Gastroesophageal sphincter (tissue), 4 donors: Measurements from ENCODE around the gene UBE2R2. TPM values are rescaled to one million over a fixed set of nuclear protein-coding genes. Genes with fewer than 3 reads are reported as not detected.
"Not testable (repeated sequence)": the region's sequence is repeated elsewhere in the genome, so short reads cannot be mapped to it uniquely, and the experiment has no call there.

ENCODE experiments used
- ATAC-seq: fragments of 150-250 bp; one replicate; pipeline ENCODE4 v1.9.1; 2016; ENCODE audit warnings: mild to moderate bottlenecking, moderate library complexity
- H3K27ac ChIP-seq, 4 donors: fragments of 200-600 bp; sonication (generic) in 3 of 4; 1 replicate in 3 of 4; 2 replicates in 1 of 4; pipeline ENCODE4 v1.5.1; 2016 to 2019
- H3K27me3 ChIP-seq: fragments of 200-600 bp; sonication (generic); one replicate; pipeline ENCODE4 v1.5.1; 2019
- H3K36me3 ChIP-seq, 2 donors: fragments of 200-600 bp; sonication (generic); one replicate each; pipeline ENCODE4 v1.5.1; 2019; ENCODE audit warnings: control low read depth in 1 of 2
- H3K4me1 ChIP-seq, 3 donors: fragments of 200-600 bp; sonication (generic); 1 replicate in 2 of 3; 2 replicates in 1 of 3; pipeline ENCODE4 v1.5.1; 2016 to 2019; ENCODE audit warnings: control low read depth in 2 of 3
- H3K4me3 ChIP-seq, 2 donors: fragments of 200-600 bp; sonication (generic); one replicate each; pipeline ENCODE4 v1.5.1; 2019; ENCODE audit warnings: mild to moderate bottlenecking in 1 of 2, moderate library complexity in 1 of 2
- H3K9me3 ChIP-seq, 3 donors: fragments of 200-600 bp; sonication (generic); one replicate each; pipeline ENCODE4 v1.5.1; 2017 to 2019; ENCODE audit warnings: control low read depth in 2 of 3
- EP300 ChIP-seq: sonication (generic); formaldehyde crosslinking; IDR thresholded peaks from one replicate; pipeline ENCODE4 v1.6.1; 2017; ENCODE audit warnings: antibody characterized with exemption, mild to moderate bottlenecking
- POLR2A ChIP-seq, 2 donors: fragments of 450-650 bp; IDR thresholded peaks; one replicate each; pipeline ENCODE4 v1.6.1; 2017; ENCODE audit warnings: antibody characterized with exemption in 2 of 2, mild to moderate bottlenecking in 2 of 2, moderate library complexity in 1 of 2
- POLR2AphosphoS5 ChIP-seq: sonication (generic); formaldehyde crosslinking; IDR thresholded peaks from one replicate; pipeline ENCODE4 v1.6.1; 2017; ENCODE audit warnings: antibody characterized with exemption
- WGBS, 2 donors: methylation state at CpG; one replicate each; pipeline ENCODE4 v1.1.5; 2018; ENCODE audit warnings: low coverage in 1 of 2; 5-methylcytosine and 5-hydroxymethylcytosine counted together
- total RNA-seq, 4 donors: library from RNA; depleted of rRNA; stranded (reverse); fragments of >200 nt; gene quantifications; one replicate each; pipeline ENCODE4 v1.1.0, GENCODE V29; 2016
- TF ChIP-seq, protein P1 (sequence below), 4 experiments: fragments of 200-600 bp in 2 of 4; fragments of 450-650 bp in 2 of 4; sonication (generic) in 1 of 4; IDR thresholded peaks; one replicate each; pipeline ENCODE4 v1.5.1; 2017 to 2019; ENCODE audit warnings: antibody characterized with exemption in 4 of 4, mild to moderate bottlenecking in 2 of 4, moderate library complexity in 2 of 4

UBE2R2 gene
- total RNA-seq, 4 donors from 2014 or later: 26.5 to 43.9 (median 33.0) TPM

DNA sequence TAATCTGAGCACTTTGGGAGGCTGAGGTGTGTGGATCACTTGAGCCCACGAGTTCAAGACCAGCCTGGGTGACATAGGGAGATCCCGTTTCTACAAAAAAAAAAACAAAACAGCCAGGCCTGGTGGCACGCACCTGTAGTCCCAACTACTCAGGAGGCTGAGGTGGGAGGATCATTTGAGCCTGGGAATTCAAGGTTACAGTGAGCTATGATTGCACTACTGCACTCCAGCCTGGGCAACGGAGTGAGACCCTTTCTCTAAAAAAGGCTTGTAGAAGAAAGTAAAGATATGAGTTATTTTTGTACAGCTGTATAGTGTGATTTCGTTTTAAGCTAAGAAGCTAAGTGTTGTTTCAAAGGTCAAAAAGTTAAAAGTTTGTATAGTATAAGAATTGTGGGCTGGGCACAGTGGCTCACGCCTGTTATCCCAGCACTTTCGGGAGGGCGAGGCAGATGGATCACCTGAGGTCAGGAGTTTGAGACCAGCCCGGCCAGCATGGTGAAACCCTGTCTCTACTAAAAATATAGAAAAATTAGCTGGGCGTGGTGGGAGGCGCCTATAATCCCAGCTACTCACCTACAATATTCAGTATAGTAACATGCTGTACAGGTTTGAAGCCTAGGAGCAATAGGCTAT lies 18.8 kb downstream of the UBE2R2 start:
- peak overlapping the region in 3 of 4 donors; percentile 7 to 63 (median 54) for H3K27ac ChIP-seq
- H3K36me3 ChIP-seq: no peaks in the 10 kb centered on the region
- WGBS, 2 donors: 78 to 80% methylated on average over 7 to 9 of the region's 11 CpGs
- no peaks in the 10 kb centered on the region for H3K27me3 ChIP-seq
- no peaks in the 10 kb centered on the region for H3K9me3 ChIP-seq
- no peak for TF ChIP-seq EP300
- TF ChIP-seq POLR2A (IDR thresholded peaks at IDR 0.05): no peak
- no peak for TF ChIP-seq POLR2AphosphoS5
- TF ChIP-seq, protein P1, sequence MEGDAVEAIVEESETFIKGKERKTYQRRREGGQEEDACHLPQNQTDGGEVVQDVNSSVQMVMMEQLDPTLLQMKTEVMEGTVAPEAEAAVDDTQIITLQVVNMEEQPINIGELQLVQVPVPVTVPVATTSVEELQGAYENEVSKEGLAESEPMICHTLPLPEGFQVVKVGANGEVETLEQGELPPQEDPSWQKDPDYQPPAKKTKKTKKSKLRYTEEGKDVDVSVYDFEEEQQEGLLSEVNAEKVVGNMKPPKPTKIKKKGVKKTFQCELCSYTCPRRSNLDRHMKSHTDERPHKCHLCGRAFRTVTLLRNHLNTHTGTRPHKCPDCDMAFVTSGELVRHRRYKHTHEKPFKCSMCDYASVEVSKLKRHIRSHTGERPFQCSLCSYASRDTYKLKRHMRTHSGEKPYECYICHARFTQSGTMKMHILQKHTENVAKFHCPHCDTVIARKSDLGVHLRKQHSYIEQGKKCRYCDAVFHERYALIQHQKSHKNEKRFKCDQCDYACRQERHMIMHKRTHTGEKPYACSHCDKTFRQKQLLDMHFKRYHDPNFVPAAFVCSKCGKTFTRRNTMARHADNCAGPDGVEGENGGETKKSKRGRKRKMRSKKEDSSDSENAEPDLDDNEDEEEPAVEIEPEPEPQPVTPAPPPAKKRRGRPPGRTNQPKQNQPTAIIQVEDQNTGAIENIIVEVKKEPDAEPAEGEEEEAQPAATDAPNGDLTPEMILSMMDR (IDR thresholded peaks at IDR 0.05): no peak
- ATAC-seq: no peak
- H3K4me3 ChIP-seq: no peak overlapping the region
- H3K4me1 ChIP-seq: peaks cover 0 to 97% (median 4%) of the 10 kb centered on the region in 3 donors

DNA sequence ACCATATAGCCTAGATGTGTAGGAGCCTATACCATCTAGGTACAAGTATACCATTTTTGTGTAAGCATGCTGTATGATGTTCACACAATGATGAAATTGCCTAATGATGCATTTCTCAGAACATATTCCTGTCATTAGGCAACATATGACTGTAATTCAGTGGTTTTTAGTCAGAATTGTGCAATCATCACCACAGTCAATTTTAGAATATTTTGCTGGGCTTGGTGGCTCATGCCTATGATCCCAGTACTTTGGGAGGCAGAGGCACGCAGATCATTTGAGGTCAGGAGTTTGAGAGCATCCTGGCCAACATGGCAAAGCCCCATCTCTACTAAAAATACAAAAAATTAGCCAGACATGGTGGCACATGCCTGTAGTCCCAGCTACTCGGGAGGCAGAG lies 19.3 kb downstream of the UBE2R2 start:
- H3K27me3 ChIP-seq, H3K9me3 ChIP-seq, H3K36me3 ChIP-seq, H3K4me3 ChIP-seq: not testable (repeated sequence)
- Histone ChIP-seq H3K4me1 (peaks cover 0 to 99% (median 4%) of the 10 kb centered on the region in 3 donors), H3K27ac (peak overlapping the region in 3 of 4 donors; percentile 7 to 63 (median 54))
- peak; percentile 97 for TF ChIP-seq POLR2AphosphoS5
- peak; percentile 89 for ATAC-seq
- WGBS, 2 donors: 58 to 100% methylated on average over 1 to 2 of the region's 2 CpGs

DNA sequence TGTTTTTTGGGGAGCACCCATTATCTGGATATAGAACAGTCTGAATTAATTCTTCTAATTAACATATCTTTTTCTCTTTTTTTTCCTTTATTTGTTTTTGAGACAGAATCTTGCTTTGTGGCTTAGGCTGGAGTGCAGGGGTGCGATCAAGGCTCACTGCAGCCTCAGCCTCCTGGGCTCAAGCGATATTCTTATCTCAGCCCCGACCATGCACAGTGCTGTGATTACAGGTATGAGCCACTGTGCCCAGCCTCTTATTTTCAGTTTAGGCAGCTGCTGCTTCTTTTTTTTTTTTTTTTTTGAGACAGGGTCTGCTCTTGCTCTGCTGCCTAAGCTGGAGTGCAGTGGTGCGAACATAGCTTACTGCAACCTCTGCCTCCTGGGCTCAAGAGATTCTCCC lies 20.2 kb downstream of the UBE2R2 start:
- Histone ChIP-seq H3K27me3 (no peaks in the 10 kb centered on the region), H3K4me3 (no peak overlapping the region), H3K4me1 (peaks cover 0 to 99% (median 7%) of the 10 kb centered on the region in 3 donors), H3K9me3 (no peaks in the 10 kb centered on the region), H3K27ac (no peak overlapping the region), H3K36me3 (no peaks in the 10 kb centered on the region)
- TF ChIP-seq POLR2AphosphoS5: no peak
- no peak for TF ChIP-seq POLR2A (IDR thresholded peaks at IDR 0.05)
- TF ChIP-seq, protein P1 (IDR thresholded peaks at IDR 0.05): no peak
- TF ChIP-seq EP300: no peak
- 77% methylated on average over 4 of the region's 4 CpGs; no CpG with 5 or more reads in 1 of the 2 donors for WGBS, 2 donors
- no peak for ATAC-seq

DNA sequence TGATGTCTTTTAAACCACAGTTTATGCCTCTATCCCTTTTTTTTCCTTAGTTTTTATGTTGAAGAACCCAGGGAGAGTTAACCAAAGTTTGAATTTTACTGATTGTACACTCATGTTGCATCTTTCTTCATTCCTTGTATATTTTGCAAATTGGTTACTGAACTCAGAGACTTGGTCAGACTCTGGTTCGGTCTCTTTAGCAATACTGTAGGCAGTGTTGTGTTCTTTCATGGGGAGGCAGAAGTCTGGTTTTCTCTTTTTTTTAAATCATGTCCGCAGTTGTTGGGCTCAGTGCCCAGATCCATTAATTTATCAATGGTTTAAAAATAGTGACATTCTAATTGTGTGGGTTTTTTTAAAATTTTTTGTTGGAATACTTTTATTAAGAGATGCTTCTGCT lies 23.4 kb downstream of the UBE2R2 start:
- H3K27me3 ChIP-seq: no peaks in the 10 kb centered on the region
- H3K4me1 ChIP-seq: peaks cover 0 to 84% (median 13%) of the 10 kb centered on the region in 3 donors
- ATAC-seq: no peak
- no peak overlapping the region for H3K27ac ChIP-seq
- no peaks in the 10 kb centered on the region for H3K9me3 ChIP-seq
- WGBS, 2 donors: 17 to 34% methylated on average over 2 of the region's 2 CpGs
- TF ChIP-seq POLR2A (IDR thresholded peaks at IDR 0.05) (no peak), POLR2AphosphoS5 (no peak), EP300 (no peak)
- TF ChIP-seq, protein P1 (IDR thresholded peaks at IDR 0.05): no peak
- no peaks in the 10 kb centered on the region for H3K36me3 ChIP-seq
- no peak overlapping the region for H3K4me3 ChIP-seq

DNA sequence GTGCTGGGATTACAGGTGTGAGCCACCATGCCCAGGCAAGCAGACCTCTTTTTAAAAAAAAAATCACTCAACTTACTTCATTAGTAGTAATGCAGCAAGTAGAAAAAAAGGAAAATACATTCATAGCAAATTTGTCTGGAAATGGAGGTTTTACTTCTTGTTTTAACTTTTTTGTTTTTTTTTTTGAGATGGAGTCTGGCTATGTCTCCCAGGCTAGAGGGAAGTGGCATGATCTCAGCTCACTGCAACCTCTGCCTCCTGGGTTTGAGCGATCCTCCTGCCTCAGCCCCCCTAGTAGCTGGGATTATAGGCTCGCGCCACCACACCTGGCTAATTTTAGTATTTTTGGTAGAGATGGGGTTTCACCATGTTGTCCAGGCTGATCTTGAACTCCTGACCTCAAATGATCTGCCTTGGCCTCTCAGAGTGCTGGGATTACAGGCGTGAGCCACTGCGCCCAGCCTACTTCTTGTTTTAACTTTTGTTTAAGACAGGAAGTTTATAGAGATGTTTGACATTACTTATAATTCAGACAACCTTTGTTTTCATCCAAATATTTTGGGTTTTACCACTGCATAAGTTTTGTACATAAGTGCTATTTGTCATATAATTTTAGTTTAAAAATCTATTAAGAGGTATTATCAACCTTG lies 26.5 kb downstream of the UBE2R2 start:
- peak overlapping the region in 1 of 4 donors; percentile 26 for H3K27ac ChIP-seq
- 80 to 87% methylated on average over 4 to 5 of the region's 5 CpGs for WGBS, 2 donors
- no peak for ATAC-seq

More for the DNA sequence above, 26.5 kb downstream of the UBE2R2 start:
- no peak for TF ChIP-seq POLR2AphosphoS5
- TF ChIP-seq, protein P1 (IDR thresholded peaks at IDR 0.05): no peak
- TF ChIP-seq EP300: no peak
- no peak for TF ChIP-seq POLR2A (IDR thresholded peaks at IDR 0.05)
- Histone ChIP-seq H3K9me3 (no peaks in the 10 kb centered on the region), H3K4me1 (peaks cover 0 to 73% (median 15%) of the 10 kb centered on the region in 3 donors), H3K36me3 (no peaks in the 10 kb centered on the region), H3K27me3 (no peaks in the 10 kb centered on the region), H3K4me3 (no peak overlapping the region)
